Right lobe of liver (tissue), 6 donors: ENCODE results near the gene SLC13A3. TPM values are rescaled to one million over a fixed set of nuclear protein-coding genes. Genes with fewer than 3 reads are reported as not detected.

ENCODE experiments used
- ATAC-seq, 4 donors: fragments of 200-7000 bp; cut with Tn5 transposase; one replicate each; pipeline ENCODE4 v1.9.1; 2020; ENCODE audit warnings: mild to moderate bottlenecking in 4 of 4, moderate library complexity in 4 of 4
- DNase-seq, 3 donors: peaks; one replicate each; pipeline ENCODE4 v3.0.0-alpha.2; 2020
- H3K27ac ChIP-seq, 3 donors: fragments of 200-600 bp; one replicate each; pipeline ENCODE4 v1.8.0; 2022
- H3K27me3 ChIP-seq, 2 donors: fragments of 200-600 bp; one replicate each; pipeline ENCODE4 v1.8.0; 2022
- H3K36me3 ChIP-seq, 4 donors: fragments of 200-600 bp; sonication (generic) in 1 of 4; one replicate each; pipeline versions ENCODE4 v1.5.1 to v1.8.0; 2017 to 2022; ENCODE audit warnings: control low read depth in 1 of 4
- H3K4me1 ChIP-seq, 4 donors: fragments of 200-600 bp; sonication (generic) in 1 of 4; one replicate each; pipeline versions ENCODE4 v1.5.1 to v1.8.0; 2017 to 2022; ENCODE audit warnings: control low read depth in 1 of 4
- H3K4me3 ChIP-seq, 3 donors: fragments of 200-600 bp; one replicate each; pipeline ENCODE4 v1.8.0; 2022
- H3K9me3 ChIP-seq, 4 donors: fragments of 200-600 bp; sonication (generic) in 1 of 4; one replicate each; pipeline versions ENCODE4 v1.5.1 to v1.8.0; 2017 to 2022; ENCODE audit warnings: control low read depth in 1 of 4
- CTCF ChIP-seq, 4 donors: fragments of 200-600 bp in 3 of 4; fragments of 450-650 bp in 1 of 4; IDR thresholded peaks; one replicate each; pipeline versions ENCODE4 v1.5.1 to v1.8.0; 2016 to 2022; ENCODE audit warnings: antibody characterized with exemption in 4 of 4, mild to moderate bottlenecking in 2 of 4
- POLR2A ChIP-seq: fragments of 450-650 bp; IDR thresholded peaks from one replicate; pipeline ENCODE4 v1.6.1; 2017; ENCODE audit warnings: antibody characterized with exemption, mild to moderate bottlenecking
- WGBS: methylation state at CpG from one replicate; pipeline ENCODE4 v1.1.6; 2018; ENCODE audit warnings: low coverage, low lambda C conversion rate; ENCODE audit not compliant: insufficient coverage; ENCODE audit errors: missing lambda C conversion rate; 5-methylcytosine and 5-hydroxymethylcytosine counted together
- intact Hi-C, 2 donors: fragments of 100-400 bp; cut with DNase I; formaldehyde crosslinking; loops; one replicate each; pipeline versions ENCODE4 v1.11.2 to v1.14.1; 2022
- total RNA-seq, 6 experiments: library from RNA; depleted of rRNA in 2 of 6; stranded (reverse); fragments of >200 nt in 2 of 6; fragmentation: NEBNext Ultra II Directional in 3 of 6; extraction: Animal tissue kit (Norgen Biotek cat#: 25700) in 3 of 6; gene quantifications; one replicate each; pipeline versions ENCODE4 v1.1.0 to v1.2.4, GENCODE V29; 2016 to 2023
- donor health status: DM: no; HTN: yes; CAD: no.
- donor health status: DM: no; HTN: no; CAD: no.
- donor health status: DM: no; HTN: no; CAD: no.
- donor health status: DM: no; HTN: yes; CAD: no.
- donor health status: DM: no; HTN: yes; CAD: no.

Gene SLC13A3
- total RNA-seq, 6 experiments from 2014 or later = 3.7 to 14.6 (median 9.3) TPM

- Histone ChIP-seq H3K27me3 (no peaks in the 10 kb centered on the region), H3K4me3 (no peak overlapping the region), H3K4me1 (no peaks in the 10 kb centered on the region), H3K27ac (no peak overlapping the region), H3K9me3 (no peaks in the 10 kb centered on the region), H3K36me3 (no peaks in the 10 kb centered on the region)
- no peak for DNase-seq
- ATAC-seq = peak in 1 of 4 donors; percentile 15
- WGBS = 81% methylated on average over 6 of the region's 8 CpGs
- intact Hi-C loops = loop anchor here (5.0 to 10.0 kb wide), 2 partner anchors 125 to 127 kb away; partner anchors contain the start of gene TP53RK (in 1 of the 2)
- no peak for TF ChIP-seq CTCF (IDR thresholded peaks at IDR 0.05)
- TF ChIP-seq POLR2A = no peak
These were observed 93.9 kb downstream of the SLC13A3 start for GRCh38 chr20:46557231-46557956.

GRCh38 chr20:46555370-46555956 is 95.8 kb downstream of the SLC13A3 start:
- no peak overlapping the region for H3K27ac ChIP-seq
- intact Hi-C loops = loop anchor here (5.0 to 10.0 kb wide), 2 partner anchors 127 to 129 kb away; partner anchors contain the start of gene TP53RK (in 1 of the 2)
- no peak for ATAC-seq
- no peak for DNase-seq
- no peaks in the 10 kb centered on the region for H3K36me3 ChIP-seq
- H3K4me3 ChIP-seq = no peak overlapping the region
- H3K27me3 ChIP-seq = no peaks in the 10 kb centered on the region
- WGBS = 77% methylated on average over 4 of the region's 4 CpGs
- TF ChIP-seq POLR2A (no peak), CTCF (IDR thresholded peaks at IDR 0.05) (no peak)
- no peaks in the 10 kb centered on the region for H3K9me3 ChIP-seq
- H3K4me1 ChIP-seq = no peaks in the 10 kb centered on the region

- no peaks in the 10 kb centered on the region for H3K9me3 ChIP-seq
- H3K4me3 ChIP-seq = no peak overlapping the region
- H3K27ac ChIP-seq = no peak overlapping the region
- intact Hi-C loops = loop anchor here (5.0 to 10.0 kb wide), 2 partner anchors 127 to 130 kb away; partner anchors contain the start of gene TP53RK (in 1 of the 2)
- H3K36me3 ChIP-seq = no peaks in the 10 kb centered on the region
- ATAC-seq = no peak
- WGBS = 38% methylated on average over 3 of the region's 3 CpGs
- DNase-seq = no peak
- H3K4me1 ChIP-seq = no peaks in the 10 kb centered on the region
- H3K27me3 ChIP-seq = no peaks in the 10 kb centered on the region
- TF ChIP-seq POLR2A (no peak), CTCF (IDR thresholded peaks at IDR 0.05) (no peak)
These were observed 96.4 kb downstream of the SLC13A3 start for GRCh38 chr20:46554828-46555227.

- no peak overlapping the region for H3K4me3 ChIP-seq
- H3K36me3 ChIP-seq = no peaks in the 10 kb centered on the region
- 81% methylated on average over 3 of the region's 3 CpGs for WGBS
- no peak overlapping the region for H3K27ac ChIP-seq
- no peaks in the 10 kb centered on the region for H3K9me3 ChIP-seq
- intact Hi-C loops = loop anchor here in 1 of 2 donors (10.0 kb wide), 1 partner anchor 131 kb away; the partner anchor contains the start of gene TP53RK
- no peaks in the 10 kb centered on the region for H3K27me3 ChIP-seq
- H3K4me1 ChIP-seq = no peaks in the 10 kb centered on the region
- TF ChIP-seq CTCF (IDR thresholded peaks at IDR 0.05) (no peak), POLR2A (no peak)
- ATAC-seq (no peak), DNase-seq (no peak)
These were observed 97.3 kb downstream of the SLC13A3 start for GRCh38 chr20:46553926-46554325.
